Measurements from ENCODE around the gene PDE11A. TPM values are rescaled to one million over a fixed set of nuclear protein-coding genes. Genes with fewer than 3 reads are reported as not detected.

Gene PDE11A
- total RNA-seq, 4 donors from 2014 or later: 0.37 to 1.2 (median 1.1) TPM; not detected in 1

DNA sequence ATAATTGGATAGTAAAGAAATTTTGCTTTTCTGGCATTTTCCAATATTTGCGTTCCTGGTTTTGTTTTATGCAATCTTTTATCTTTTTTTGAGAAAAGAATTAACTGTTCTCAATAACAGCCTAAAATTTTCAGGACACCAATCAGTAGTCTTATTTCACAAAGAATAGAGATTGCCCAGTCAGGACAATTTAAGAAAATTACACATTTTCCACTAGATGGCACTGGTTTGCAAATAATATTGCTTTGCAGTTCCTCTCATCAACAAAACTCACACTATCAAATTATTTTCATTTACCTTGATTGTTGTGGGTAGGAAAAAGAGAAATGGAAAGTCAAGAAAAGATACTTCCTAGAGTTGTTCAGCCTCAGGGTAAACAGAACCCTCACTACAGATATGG, 37.2 kb upstream of the PDE11A start:
- TF ChIP-seq EP300 (IDR thresholded peaks at IDR 0.05; ENCODE audit: low read depth) (no peak), CTCF (IDR thresholded peaks at IDR 0.05) (peak; percentile 43 to 52 (median 49)), POLR2AphosphoS5 (IDR thresholded peaks at IDR 0.05) (no peak)
- intact Hi-C loops (cut with DNase I; ENCODE audit: low total_unique reads) (loop anchor here (5.0 kb wide), 1 partner anchor 428 kb away; no protein-coding TSS in a partner anchor), in situ Hi-C loops (cut with MboI; ENCODE audit: low pct_ligation_motif_present in 1 of 4, low pct_unique_long_range_greater_than_20kb in 1 of 4, low sequenced_read_pairs in 3 of 4) (loop anchor here in 2 of 4 donors (25.0 kb wide), 2 partner anchors 177 to 302 kb away; no protein-coding TSS in a partner anchor)
- Histone ChIP-seq H3K36me3 (no peaks in the 10 kb centered on the region), H3K27ac (no peak overlapping the region), H3K27me3 (no peaks in the 10 kb centered on the region), H3K4me3 (no peak overlapping the region), H3K9me3 (no peaks in the 10 kb centered on the region), H3K4me1 (peaks cover 0 to 15% (median 8%) of the 10 kb centered on the region in 4 donors)
- WGBS, 2 donors (ENCODE audit: low coverage in 1 of 2): 0 to 8% methylated on average over 1 of the region's 1 CpG
- no peak for DNase-seq

DNA sequence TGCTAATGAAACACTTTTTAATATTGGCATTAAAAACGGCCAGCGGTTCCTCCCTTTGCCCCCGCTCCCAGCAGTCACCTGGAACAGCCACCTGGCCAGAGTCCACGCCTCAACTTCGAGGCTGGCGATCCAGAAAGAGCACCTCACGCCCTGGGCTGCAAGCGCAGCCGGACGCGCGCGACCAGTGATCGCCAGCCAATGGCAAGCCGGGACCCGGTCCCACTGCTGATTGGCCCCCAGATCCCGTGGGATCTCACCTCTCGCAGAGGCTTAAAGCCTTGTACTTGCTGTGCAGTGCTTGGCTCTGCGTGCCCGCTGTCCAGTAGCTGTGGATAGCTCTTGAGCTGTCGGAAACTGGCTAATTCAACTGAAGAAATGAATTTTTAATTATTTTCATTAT, 35.6 kb upstream of the PDE11A start:
- Histone ChIP-seq H3K27ac (no peak overlapping the region), H3K9me3 (no peaks in the 10 kb centered on the region), H3K4me1 (peaks cover 0 to 5% (median 2%) of the 10 kb centered on the region in 4 donors), H3K4me3 (no peak overlapping the region), H3K27me3 (no peaks in the 10 kb centered on the region), H3K36me3 (no peaks in the 10 kb centered on the region)
- in situ Hi-C loops (cut with MboI; ENCODE audit: low pct_ligation_motif_present in 1 of 4, low pct_unique_long_range_greater_than_20kb in 1 of 4, low sequenced_read_pairs in 3 of 4): loop anchor here in 2 of 4 donors (25.0 kb wide), 2 partner anchors 179 to 304 kb away; no protein-coding TSS in a partner anchor
- WGBS, 2 donors (ENCODE audit: low coverage in 1 of 2): 85 to 94% methylated on average over 4 to 21 of the region's 21 CpGs
- TF ChIP-seq EP300 (IDR thresholded peaks at IDR 0.05; ENCODE audit: low read depth): no peak
- no peak for TF ChIP-seq CTCF (IDR thresholded peaks at IDR 0.05)
- TF ChIP-seq POLR2A (IDR thresholded peaks at IDR 0.05): no peak
- no peak for TF ChIP-seq POLR2AphosphoS5 (IDR thresholded peaks at IDR 0.05)
- intact Hi-C loops (cut with DNase I; ENCODE audit: low total_unique reads): loop anchor here (5.0 kb wide), 1 partner anchor 426 kb away; no protein-coding TSS in a partner anchor
- no peak for DNase-seq

GRCh38 chr2:178106053-178106452, 33.5 kb upstream of the PDE11A start:
- in situ Hi-C loops (cut with MboI; ENCODE audit: low pct_ligation_motif_present in 1 of 4, low pct_unique_long_range_greater_than_20kb in 1 of 4, low sequenced_read_pairs in 3 of 4) (loop anchor here in 2 of 4 donors (25.0 kb wide), 2 partner anchors 181 to 306 kb away; no protein-coding TSS in a partner anchor), intact Hi-C loops (cut with DNase I; ENCODE audit: low total_unique reads) (loop anchor here (5.0 kb wide), 1 partner anchor 424 kb away; no protein-coding TSS in a partner anchor)
- H3K9me3 ChIP-seq: no peaks in the 10 kb centered on the region
- H3K27ac ChIP-seq: no peak overlapping the region
- no peak for DNase-seq
- no peaks in the 10 kb centered on the region for H3K27me3 ChIP-seq
- no peaks in the 10 kb centered on the region for H3K4me1 ChIP-seq
- WGBS, 2 donors (ENCODE audit: low coverage in 1 of 2): 24 to 25% methylated on average over 2 of the region's 2 CpGs
- TF ChIP-seq CTCF (IDR thresholded peaks at IDR 0.05) (no peak), POLR2A (IDR thresholded peaks at IDR 0.05) (no peak), EP300 (IDR thresholded peaks at IDR 0.05; ENCODE audit: low read depth) (no peak), POLR2AphosphoS5 (IDR thresholded peaks at IDR 0.05) (no peak)
- no peaks in the 10 kb centered on the region for H3K36me3 ChIP-seq
- H3K4me3 ChIP-seq: no peak overlapping the region

DNA sequence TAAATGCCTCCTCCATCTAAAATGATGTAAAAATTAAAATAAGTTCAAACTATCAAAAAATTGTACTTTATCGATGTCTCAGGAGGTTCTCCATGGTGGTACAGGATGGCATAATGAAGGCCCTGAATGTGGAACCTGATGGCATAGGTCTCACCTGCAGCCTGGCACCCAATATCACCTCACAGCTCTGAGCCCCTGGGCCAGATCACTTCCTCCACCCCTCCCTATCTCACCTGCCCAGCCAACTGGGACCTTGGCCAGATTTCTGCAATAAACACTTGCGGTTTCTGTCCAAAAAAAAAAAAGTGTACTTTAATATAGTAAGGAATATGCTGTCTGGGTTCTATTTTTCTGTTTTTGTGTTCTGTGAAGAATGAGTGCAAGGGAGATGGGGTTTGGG, 33.0 kb upstream of the PDE11A start:
- intact Hi-C loops (cut with DNase I; ENCODE audit: low total_unique reads) (loop anchor here (5.0 kb wide), 1 partner anchor 423 kb away; no protein-coding TSS in a partner anchor), in situ Hi-C loops (cut with MboI; ENCODE audit: low pct_ligation_motif_present in 1 of 4, low pct_unique_long_range_greater_than_20kb in 1 of 4, low sequenced_read_pairs in 3 of 4) (loop anchor here in 2 of 4 donors (25.0 kb wide), 2 partner anchors 182 to 307 kb away; no protein-coding TSS in a partner anchor)
- no peak for TF ChIP-seq POLR2AphosphoS5 (IDR thresholded peaks at IDR 0.05)
- no peaks in the 10 kb centered on the region for H3K27me3 ChIP-seq
- no peaks in the 10 kb centered on the region for H3K4me1 ChIP-seq
- no peaks in the 10 kb centered on the region for H3K9me3 ChIP-seq
- H3K36me3 ChIP-seq: no peaks in the 10 kb centered on the region
- no peak overlapping the region for H3K27ac ChIP-seq
- H3K4me3 ChIP-seq: no peak overlapping the region
- peak; percentile 16 for DNase-seq
- 56 to 80% methylated on average over 1 to 2 of the region's 2 CpGs for WGBS, 2 donors (ENCODE audit: low coverage in 1 of 2)

Measured in transverse colon (tissue), 4 donors.